H9 (cell line): Measurements from ENCODE around the gene KIR2DL4. TPM values are rescaled to one million over a fixed set of nuclear protein-coding genes. Genes with fewer than 3 reads are reported as not detected.
"Not testable (repeated sequence)": the region's sequence is repeated elsewhere in the genome, so short reads cannot be mapped to it uniquely, and the experiment has no call there.

Experiments used
- DNase-seq: peaks from one replicate; pipeline ENCODE4 v3.0.0-alpha.2; 2017
- H2AFZ ChIP-seq: one replicate; pipeline ENCODE4 v1.6.1; 2013; ENCODE audit warnings: mild to moderate bottlenecking, low read length, control low read depth, moderate library complexity
- H2AK5ac ChIP-seq: 2 replicates; pipeline ENCODE4 v1.6.1; 2013; ENCODE audit warnings: low read length, control low read depth, mixed read lengths; ENCODE audit not compliant: insufficient read length
- H2BK120ac ChIP-seq: one replicate; pipeline ENCODE4 v1.6.1; 2013; ENCODE audit warnings: low read depth, mild to moderate bottlenecking, low read length, control low read depth, inconsistent platforms; ENCODE audit not compliant: poor library complexity, severe bottlenecking
- H2BK12ac ChIP-seq: 2 replicates; pipeline ENCODE4 v1.6.1; 2013; ENCODE audit warnings: low read length, control low read depth, mixed read lengths, low read depth; ENCODE audit not compliant: insufficient read length
- H2BK15ac ChIP-seq: 2 replicates; pipeline ENCODE4 v1.6.1; 2013; ENCODE audit warnings: low read depth, low read length, control low read depth
- H2BK20ac ChIP-seq: one replicate; pipeline ENCODE4 v1.6.1; 2013; ENCODE audit warnings: low read depth, mild to moderate bottlenecking, low read length, control low read depth, inconsistent platforms; ENCODE audit not compliant: poor library complexity, severe bottlenecking
- H2BK5ac ChIP-seq: 2 replicates; pipeline ENCODE4 v1.6.1; 2013; ENCODE audit warnings: low read length, control low read depth, mixed read lengths; ENCODE audit not compliant: insufficient read length
- H3K14ac ChIP-seq: 2 replicates; pipeline ENCODE4 v1.6.1; 2013; ENCODE audit warnings: low read length, control low read depth; ENCODE audit not compliant: insufficient read depth
- H3K18ac ChIP-seq: 2 replicates; pipeline ENCODE4 v1.6.1; 2013; ENCODE audit warnings: low read depth, mild to moderate bottlenecking, mixed read lengths, low read length, control low read depth; ENCODE audit not compliant: insufficient read length
- H3K23ac ChIP-seq: 2 replicates; pipeline ENCODE4 v1.6.1; 2013; ENCODE audit warnings: low read length, control low read depth, mixed read lengths, low read depth; ENCODE audit not compliant: insufficient read length
- H3K23me2 ChIP-seq: 2 replicates; pipeline ENCODE4 v1.6.1; 2013; ENCODE audit warnings: low read depth, mild to moderate bottlenecking, mixed read lengths, low read length, control low read depth; ENCODE audit not compliant: insufficient read length, poor library complexity, severe bottlenecking
- H3K27ac ChIP-seq: 2 replicates; pipeline ENCODE4 v1.5.1; 2013; ENCODE audit warnings: low read length, control low read depth, mixed read lengths, low read depth; ENCODE audit not compliant: insufficient read length
- H3K27me3 ChIP-seq: 2 replicates; pipeline ENCODE4 v1.6.1; 2013; ENCODE audit warnings: low read length, control low read depth, inconsistent platforms; ENCODE audit not compliant: insufficient read depth
- H3K4ac ChIP-seq: 2 replicates; pipeline ENCODE4 v1.6.1; 2013; ENCODE audit warnings: low read depth, mild to moderate bottlenecking, control low read depth, inconsistent platforms, low read length, moderate library complexity
- H3K4me1 ChIP-seq: 2 replicates; pipeline ENCODE4 v1.6.1; 2013; ENCODE audit warnings: low read length, control low read depth, inconsistent platforms; ENCODE audit not compliant: insufficient read depth
- H3K4me2 ChIP-seq: 2 replicates; pipeline ENCODE4 v1.6.1; 2013; ENCODE audit warnings: low read length, control low read depth, mixed read lengths; ENCODE audit not compliant: insufficient read length, insufficient read depth
- H3K56ac ChIP-seq: 2 replicates; pipeline ENCODE4 v1.6.1; 2013; ENCODE audit warnings: low read depth, mild to moderate bottlenecking, mixed read lengths, low read length, control low read depth; ENCODE audit not compliant: insufficient read length
- H3K79me1 ChIP-seq: 2 replicates; pipeline ENCODE4 v1.6.1; 2013; ENCODE audit warnings: low read depth, mild to moderate bottlenecking, moderate library complexity, low read length, control low read depth, inconsistent platforms; ENCODE audit not compliant: insufficient read depth, poor library complexity, severe bottlenecking
- H3K79me2 ChIP-seq: 2 replicates; pipeline ENCODE4 v1.6.1; 2013; ENCODE audit warnings: low read length, control low read depth, inconsistent platforms; ENCODE audit not compliant: insufficient read depth
- H3K9ac ChIP-seq: 2 replicates; pipeline ENCODE4 v1.6.1; 2013; ENCODE audit warnings: low read length, control low read depth, mixed read lengths; ENCODE audit not compliant: insufficient read length; ENCODE audit errors: extremely low read depth
- H3K9me3 ChIP-seq: one replicate; pipeline ENCODE4 v1.6.1; 2013; ENCODE audit warnings: low read depth, low read length, inconsistent platforms; ENCODE audit not compliant: control insufficient read depth
- H3T11ph ChIP-seq: one replicate; pipeline ENCODE4 v1.6.1; 2013; ENCODE audit warnings: mild to moderate bottlenecking, low read length, control low read depth, inconsistent platforms
- H4K20me1 ChIP-seq: one replicate; pipeline ENCODE4 v1.6.1; 2013; ENCODE audit not compliant: control insufficient read depth, insufficient read length, insufficient read depth
- H4K5ac ChIP-seq: 2 replicates; pipeline ENCODE4 v1.6.1; 2013; ENCODE audit warnings: low read depth, mild to moderate bottlenecking, mixed read lengths, low read length, control low read depth; ENCODE audit not compliant: insufficient read length
- H4K8ac ChIP-seq: replicated peaks from 2 replicates; pipeline ENCODE4 v1.6.1; 2013; ENCODE audit warnings: low read length, control low read depth, mixed read lengths, low read depth; ENCODE audit not compliant: insufficient read length
- H4K91ac ChIP-seq: 2 replicates; pipeline ENCODE4 v1.6.1; 2013; ENCODE audit warnings: low read depth, mild to moderate bottlenecking, moderate library complexity, mixed read lengths, low read length, control low read depth; ENCODE audit not compliant: insufficient read length
- H3K27ac Mint-ChIP-seq, 3 experiments: 2 replicates in 2 of 3; 3 replicates in 1 of 3; pipeline ENCODE4 v1.8.0; 2020 to 2021; ENCODE audit warnings: mixed read lengths in 3 of 3, mild to moderate bottlenecking in 1 of 3, moderate library complexity in 1 of 3
- H3K27me3 Mint-ChIP-seq: 2 replicates; pipeline ENCODE4 v1.8.0; 2021; ENCODE audit warnings: low read depth, mild to moderate bottlenecking, moderate library complexity, mixed read lengths
- H3K36me3 Mint-ChIP-seq, 3 experiments: 2 replicates in 2 of 3; 3 replicates in 1 of 3; pipeline ENCODE4 v1.8.0; 2020 to 2021; ENCODE audit warnings: low read depth in 3 of 3, mixed read lengths in 3 of 3; ENCODE audit not compliant: insufficient read depth in 1 of 3
- H3K4me1 Mint-ChIP-seq, 2 experiments: 2 replicates each; pipeline ENCODE4 v1.8.0; 2020; ENCODE audit warnings: mixed read lengths in 2 of 2
- H3K4me3 Mint-ChIP-seq, 2 experiments: 2 replicates in 1 of 2; 3 replicates in 1 of 2; pipeline ENCODE4 v1.8.0; 2020 to 2021; ENCODE audit warnings: mild to moderate bottlenecking in 2 of 2, mixed read lengths in 2 of 2, moderate library complexity in 1 of 2
- H3K9me3 Mint-ChIP-seq, 2 experiments: 2 replicates in 1 of 2; 3 replicates in 1 of 2; pipeline ENCODE4 v1.8.0; 2020; ENCODE audit warnings: mild to moderate bottlenecking in 2 of 2, mixed read lengths in 2 of 2, moderate library complexity in 1 of 2
- WGBS: extraction: QIAGEN DNeasy Blood & Tissue Kit; methylation state at CpG from one replicate; pipeline ENCODE4 v1.1.7; 2013; ENCODE audit warnings: missing lambda C conversion rate, low lambda C conversion rate, mixed read lengths; ENCODE audit not compliant: insufficient read length; ENCODE audit errors: extremely low coverage; 5-methylcytosine and 5-hydroxymethylcytosine counted together
- total RNA-seq: library from RNA; stranded (reverse); gene quantifications from 2 replicates; pipeline ENCODE4 v1.2.1, GENCODE V29; 2021

KIR2DL4 gene
- total RNA-seq, 1 experiment from 2014 or later = not detected

DNA sequence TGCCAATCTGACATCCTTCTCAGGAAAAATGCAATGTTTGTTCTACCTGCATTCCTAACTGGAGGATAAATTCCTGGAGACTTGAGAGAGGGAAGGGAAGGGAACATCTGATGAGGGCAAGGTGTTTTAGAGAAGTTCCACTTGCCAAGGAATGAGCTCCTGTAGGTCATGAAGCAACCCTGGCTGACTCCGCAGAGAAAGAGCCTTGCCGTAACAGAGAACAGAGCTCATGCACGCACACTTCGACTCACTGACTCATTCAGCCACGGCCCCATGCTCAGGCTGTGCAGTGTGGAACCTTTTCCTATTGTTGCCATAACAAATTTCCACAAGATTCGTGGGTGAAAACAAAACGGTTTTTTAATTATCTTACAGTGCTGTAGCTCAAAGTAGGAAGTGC is 24.5 kb upstream of the KIR2DL4 start:
- peaks cover 87 to 90% of the 10 kb centered on the region in 2 experiments for H3K9me3 Mint-ChIP-seq
- peaks cover 4 to 48% (median 11%) of the 10 kb centered on the region in 3 experiments; a peak in 6 of 7 replicates for H3K36me3 Mint-ChIP-seq
- H2BK20ac ChIP-seq = not testable (repeated sequence)

GRCh38 chr19:54782916-54783315 is 20.5 kb upstream of the KIR2DL4 start:
- not testable (repeated sequence) for H3K4me3 Mint-ChIP-seq, H3K23ac ChIP-seq, H2BK12ac ChIP-seq, DNase-seq, H3K27ac Mint-ChIP-seq, H3K79me2 ChIP-seq, H3K18ac ChIP-seq, H3K4me1 ChIP-seq, H2BK120ac ChIP-seq, H3K27ac ChIP-seq, H3K14ac ChIP-seq, H4K8ac ChIP-seq, H2BK15ac ChIP-seq, H3K4me1 Mint-ChIP-seq, H4K5ac ChIP-seq, H3K27me3 ChIP-seq, H3K27me3 Mint-ChIP-seq, H3K23me2 ChIP-seq, H2BK20ac ChIP-seq, H3K4ac ChIP-seq, H3K4me2 ChIP-seq, H2AFZ ChIP-seq, H4K91ac ChIP-seq, H3K9ac ChIP-seq, H3K79me1 ChIP-seq, H2BK5ac ChIP-seq, H3T11ph ChIP-seq, H4K20me1 ChIP-seq, H3K56ac ChIP-seq, H2AK5ac ChIP-seq
- Mint-ChIP-seq H3K9me3 (peaks cover 82 to 85% of the 10 kb centered on the region in 2 experiments), H3K36me3 (peaks cover 0 to 44% (median 20%) of the 10 kb centered on the region in 3 experiments; a peak in 6 of 7 replicates)
- WGBS = no CpG with 5 or more reads among the region's 4 CpGs
- peaks cover 43% of the 10 kb centered on the region for H3K9me3 ChIP-seq

More for the DNA sequence above, 24.5 kb upstream of the KIR2DL4 start:
- H3K79me1 ChIP-seq, H3K27me3 ChIP-seq, DNase-seq, H3K4me3 Mint-ChIP-seq, H2AK5ac ChIP-seq, H3K4me2 ChIP-seq, H2BK12ac ChIP-seq, H4K8ac ChIP-seq, H3K4me1 ChIP-seq, H3K4ac ChIP-seq, H4K91ac ChIP-seq, H3K9ac ChIP-seq, H2AFZ ChIP-seq, H3K23ac ChIP-seq, H3K56ac ChIP-seq, H3K27me3 Mint-ChIP-seq, H3K14ac ChIP-seq, H4K20me1 ChIP-seq, H3K27ac Mint-ChIP-seq, H3K4me1 Mint-ChIP-seq, H2BK120ac ChIP-seq, H3K18ac ChIP-seq, H3K27ac ChIP-seq, H3T11ph ChIP-seq, H4K5ac ChIP-seq, H3K23me2 ChIP-seq, H3K79me2 ChIP-seq, H2BK5ac ChIP-seq, H2BK15ac ChIP-seq: not testable (repeated sequence)
- WGBS = no CpG with 5 or more reads among the region's 7 CpGs
- peaks cover 44% of the 10 kb centered on the region for H3K9me3 ChIP-seq
